Measurements from ENCODE around the gene AUH.

DNA sequence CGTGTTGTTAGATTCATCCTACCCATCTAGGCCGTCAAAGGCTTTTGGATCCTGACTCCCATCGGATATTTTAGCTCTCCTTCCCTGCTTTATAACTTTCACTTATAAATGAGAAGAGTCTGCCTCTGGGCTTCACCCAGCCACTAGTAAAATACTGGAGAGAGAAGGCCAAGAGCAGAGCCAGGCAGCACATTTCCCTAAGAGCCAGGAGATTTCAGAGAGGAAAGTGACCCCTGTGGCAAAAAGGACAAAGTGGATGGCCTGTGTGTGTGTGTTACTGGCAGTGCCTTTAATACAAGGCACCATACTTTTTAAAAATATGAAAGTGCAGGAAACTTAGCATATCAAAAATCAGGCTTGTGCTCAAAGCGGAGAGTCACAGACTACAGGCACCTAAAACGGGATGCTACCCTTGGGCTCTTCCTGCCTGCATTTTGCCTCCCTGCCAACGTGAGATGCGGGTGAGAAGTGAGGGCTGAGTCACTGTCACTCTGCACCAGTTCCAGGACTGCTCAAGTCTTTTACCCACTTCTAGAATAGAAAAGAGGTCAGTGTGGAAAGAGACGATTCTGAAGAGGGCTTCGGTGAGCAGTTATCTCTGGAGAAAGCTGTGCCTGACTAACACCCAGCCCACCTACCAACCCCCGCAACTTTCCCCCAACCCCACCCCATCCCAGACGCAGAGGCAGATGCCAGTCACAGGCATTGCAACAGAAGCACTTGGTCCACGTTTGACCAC, 46.0 kb upstream of the AUH start:
- no peak for TF ChIP-seq SP1 (IDR thresholded peaks at IDR 0.05; ENCODE audit: low read depth)
- TF ChIP-seq, protein P1, sequence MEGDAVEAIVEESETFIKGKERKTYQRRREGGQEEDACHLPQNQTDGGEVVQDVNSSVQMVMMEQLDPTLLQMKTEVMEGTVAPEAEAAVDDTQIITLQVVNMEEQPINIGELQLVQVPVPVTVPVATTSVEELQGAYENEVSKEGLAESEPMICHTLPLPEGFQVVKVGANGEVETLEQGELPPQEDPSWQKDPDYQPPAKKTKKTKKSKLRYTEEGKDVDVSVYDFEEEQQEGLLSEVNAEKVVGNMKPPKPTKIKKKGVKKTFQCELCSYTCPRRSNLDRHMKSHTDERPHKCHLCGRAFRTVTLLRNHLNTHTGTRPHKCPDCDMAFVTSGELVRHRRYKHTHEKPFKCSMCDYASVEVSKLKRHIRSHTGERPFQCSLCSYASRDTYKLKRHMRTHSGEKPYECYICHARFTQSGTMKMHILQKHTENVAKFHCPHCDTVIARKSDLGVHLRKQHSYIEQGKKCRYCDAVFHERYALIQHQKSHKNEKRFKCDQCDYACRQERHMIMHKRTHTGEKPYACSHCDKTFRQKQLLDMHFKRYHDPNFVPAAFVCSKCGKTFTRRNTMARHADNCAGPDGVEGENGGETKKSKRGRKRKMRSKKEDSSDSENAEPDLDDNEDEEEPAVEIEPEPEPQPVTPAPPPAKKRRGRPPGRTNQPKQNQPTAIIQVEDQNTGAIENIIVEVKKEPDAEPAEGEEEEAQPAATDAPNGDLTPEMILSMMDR (IDR thresholded peaks at IDR 0.05 in 2 of 3, conservative IDR thresholded peaks at IDR 0.05 in 1 of 3; ENCODE audit: borderline replicate concordance in 1 of 3, insufficient read depth in 1 of 3, low read depth in 2 of 3, low read length in 2 of 3), result no peak

Data from HCT116 (cell line).